ENCODE data around the gene NUDT22.

The NUDT22 gene

GRCh38 chr11:64267207-64267945, 41.3 kb downstream of the NUDT22 start:
- Histone ChIP-seq H3F3A (ENCODE audit: insufficient read depth) (peaks cover 13% of the 10 kb centered on the region; the same call in 1 of the 2 replicates), H3K9me3 (ENCODE audit: insufficient read depth, low read length) (no peaks in the 10 kb centered on the region), H3K27ac (ENCODE audit: low read depth, low read length) (no peak overlapping the region), H4K20me1 (ENCODE audit: low read depth, low read length) (no peaks in the 10 kb centered on the region), H3K9ac (ENCODE audit: low read length) (no peak overlapping the region), H3K36me3 (ENCODE audit: low read length) (no peaks in the 10 kb centered on the region), H2AFZ (ENCODE audit: low read depth, low read length, severe bottlenecking) (no peak overlapping the region), H3K4me3 (ENCODE audit: insufficient read depth, low read length, poor library complexity, severe bottlenecking) (no peak overlapping the region), H3K4me2 (ENCODE audit: low read depth, low read length, poor library complexity, severe bottlenecking) (no peak overlapping the region), H3K9me2 (replicated peaks; ENCODE audit: insufficient read depth, low read length) (no peaks in the 10 kb centered on the region), H3K27me3 (ENCODE audit: low read length) (no peaks in the 10 kb centered on the region), H3K79me2 (ENCODE audit: insufficient read depth, low read length) (0 out of 2 replicates have a peak, but pooled peaks cover 6% of the 10 kb centered on the region)
- TF ChIP-seq CTCF (IDR thresholded peaks at IDR 0.05; ENCODE audit: insufficient read depth, low read length, poor library complexity, severe bottlenecking): no peak
- TF ChIP-seq EZH2phosphoT487 (conservative IDR thresholded peaks at IDR 0.05; ENCODE audit: low read length): no peak

GRCh38 chr11:64268025-64268892, 42.2 kb downstream of the NUDT22 start:
- H3K27ac ChIP-seq (ENCODE audit: low read depth, low read length): peak overlapping the region; percentile 88
- H3K79me2 ChIP-seq (ENCODE audit: insufficient read depth, low read length): 0 out of 2 replicates have a peak, but pooled peaks cover 6% of the 10 kb centered on the region
- H4K20me1 ChIP-seq (ENCODE audit: low read depth, low read length): no peaks in the 10 kb centered on the region
- H3K9me3 ChIP-seq (ENCODE audit: insufficient read depth, low read length): no peaks in the 10 kb centered on the region
- H3K9me2 ChIP-seq (replicated peaks; ENCODE audit: insufficient read depth, low read length): no peaks in the 10 kb centered on the region
- H3K36me3 ChIP-seq (ENCODE audit: low read length): no peaks in the 10 kb centered on the region
- H3K4me3 ChIP-seq (ENCODE audit: insufficient read depth, low read length, poor library complexity, severe bottlenecking): peak overlapping the region; percentile 84
- peaks cover 15% of the 10 kb centered on the region; the same call in 1 of the 2 replicates for H3F3A ChIP-seq (ENCODE audit: insufficient read depth)
- H2AFZ ChIP-seq (ENCODE audit: low read depth, low read length, severe bottlenecking): no peak overlapping the region
- no peak for TF ChIP-seq EZH2phosphoT487 (conservative IDR thresholded peaks at IDR 0.05; ENCODE audit: low read length)
- TF ChIP-seq CTCF (IDR thresholded peaks at IDR 0.05; ENCODE audit: insufficient read depth, low read length, poor library complexity, severe bottlenecking): no peak
- H3K4me2 ChIP-seq (ENCODE audit: low read depth, low read length, poor library complexity, severe bottlenecking): peak overlapping the region; percentile 91
- peak overlapping the region; percentile 92 for H3K9ac ChIP-seq (ENCODE audit: low read length)
- no peaks in the 10 kb centered on the region for H3K27me3 ChIP-seq (ENCODE audit: low read length)

GRCh38 chr11:64268893-64269539, 42.9 kb downstream of the NUDT22 start:
- peak overlapping the region; percentile 84 for H3K4me3 ChIP-seq (ENCODE audit: insufficient read depth, low read length, poor library complexity, severe bottlenecking)
- TF ChIP-seq CTCF (IDR thresholded peaks at IDR 0.05; ENCODE audit: insufficient read depth, low read length, poor library complexity, severe bottlenecking): no peak
- TF ChIP-seq EZH2phosphoT487 (conservative IDR thresholded peaks at IDR 0.05; ENCODE audit: low read length): no peak
- 0 out of 2 replicates have a peak, but pooled peaks cover 6% of the 10 kb centered on the region for H3K79me2 ChIP-seq (ENCODE audit: insufficient read depth, low read length)
- H3F3A ChIP-seq (ENCODE audit: insufficient read depth): peaks cover 15% of the 10 kb centered on the region; the same call in 1 of the 2 replicates
- no peaks in the 10 kb centered on the region for H3K9me3 ChIP-seq (ENCODE audit: insufficient read depth, low read length)
- peak overlapping the region; percentile 52 for H2AFZ ChIP-seq (ENCODE audit: low read depth, low read length, severe bottlenecking)
- H3K9ac ChIP-seq (ENCODE audit: low read length): peak overlapping the region; percentile 92
- no peaks in the 10 kb centered on the region for H4K20me1 ChIP-seq (ENCODE audit: low read depth, low read length)
- peak overlapping the region; percentile 88 for H3K27ac ChIP-seq (ENCODE audit: low read depth, low read length)
- H3K4me2 ChIP-seq (ENCODE audit: low read depth, low read length, poor library complexity, severe bottlenecking): peak overlapping the region; percentile 91
- H3K9me2 ChIP-seq (replicated peaks; ENCODE audit: insufficient read depth, low read length): no peaks in the 10 kb centered on the region
- no peaks in the 10 kb centered on the region for H3K27me3 ChIP-seq (ENCODE audit: low read length)
- H3K36me3 ChIP-seq (ENCODE audit: low read length): no peaks in the 10 kb centered on the region
